ENCODE measurements around the gene ABCA7.

DNA sequence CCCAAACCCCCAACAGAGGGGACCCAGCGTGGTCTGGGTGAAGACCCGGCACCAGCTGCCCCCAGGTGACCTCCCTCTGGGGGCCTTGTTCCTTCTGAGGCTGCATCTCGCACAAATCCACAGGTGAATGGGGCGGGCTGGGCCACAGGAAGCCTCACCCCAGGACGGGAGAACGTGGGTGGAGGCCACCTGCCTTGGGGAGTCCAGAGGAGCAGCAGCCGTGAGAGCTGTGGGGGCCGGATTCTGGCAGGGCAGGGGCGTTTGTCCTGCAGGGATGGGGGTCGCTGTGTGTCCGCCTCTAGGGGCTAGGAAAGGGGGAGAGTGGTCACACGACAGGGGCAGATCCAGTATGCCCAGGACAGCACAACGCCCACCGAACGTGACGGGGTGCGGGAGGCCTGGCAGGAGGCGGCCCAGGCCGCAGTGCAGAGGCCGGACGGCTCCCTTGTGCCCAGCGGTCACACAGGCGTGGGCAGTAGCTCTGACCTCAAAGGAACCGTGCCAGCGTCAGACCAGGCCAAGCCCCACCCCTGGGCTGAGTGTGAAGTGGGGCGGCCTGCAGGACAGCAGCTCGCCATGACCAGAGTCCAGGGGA lies 48.6 kb downstream of the ABCA7 start:
- TF ChIP-seq POLR2A (IDR thresholded peaks at IDR 0.05; ENCODE audit: extremely low read depth, insufficient read length) (no peak), MAX (IDR thresholded peaks at IDR 0.05; ENCODE audit: low read depth, low read length) (no peak)
- TF ChIP-seq, protein P1, sequence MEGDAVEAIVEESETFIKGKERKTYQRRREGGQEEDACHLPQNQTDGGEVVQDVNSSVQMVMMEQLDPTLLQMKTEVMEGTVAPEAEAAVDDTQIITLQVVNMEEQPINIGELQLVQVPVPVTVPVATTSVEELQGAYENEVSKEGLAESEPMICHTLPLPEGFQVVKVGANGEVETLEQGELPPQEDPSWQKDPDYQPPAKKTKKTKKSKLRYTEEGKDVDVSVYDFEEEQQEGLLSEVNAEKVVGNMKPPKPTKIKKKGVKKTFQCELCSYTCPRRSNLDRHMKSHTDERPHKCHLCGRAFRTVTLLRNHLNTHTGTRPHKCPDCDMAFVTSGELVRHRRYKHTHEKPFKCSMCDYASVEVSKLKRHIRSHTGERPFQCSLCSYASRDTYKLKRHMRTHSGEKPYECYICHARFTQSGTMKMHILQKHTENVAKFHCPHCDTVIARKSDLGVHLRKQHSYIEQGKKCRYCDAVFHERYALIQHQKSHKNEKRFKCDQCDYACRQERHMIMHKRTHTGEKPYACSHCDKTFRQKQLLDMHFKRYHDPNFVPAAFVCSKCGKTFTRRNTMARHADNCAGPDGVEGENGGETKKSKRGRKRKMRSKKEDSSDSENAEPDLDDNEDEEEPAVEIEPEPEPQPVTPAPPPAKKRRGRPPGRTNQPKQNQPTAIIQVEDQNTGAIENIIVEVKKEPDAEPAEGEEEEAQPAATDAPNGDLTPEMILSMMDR (IDR thresholded peaks at IDR 0.05; ENCODE audit: low read depth, low read length), result no peak

Measured in NB4 (cell line).